GF-D8 (cell line): ENCODE results near the gene ALX4.

Experiments
- DNase-seq: peaks from one replicate; lab custom pipeline; 2025; lab: John Stamatoyannopoulos, UW

Gene ALX4

GRCh38 chr11:44267750-44268613 lies 42.0 kb downstream of the ALX4 start:
- DNase-seq, result no peak

- DNase-seq, result no peak
Measured at GRCh38 chr11:44267006-44267749, 42.8 kb downstream of the ALX4 start.

GRCh38 chr11:44266056-44266780 lies 43.7 kb downstream of the ALX4 start:
- no peak for DNase-seq

- DNase-seq, result no peak
Measured at GRCh38 chr11:44264761-44265160, 45.2 kb downstream of the ALX4 start.

GRCh38 chr11:44264438-44264749 lies 45.5 kb downstream of the ALX4 start:
- no peak for DNase-seq

- DNase-seq, result no peak
Measured at GRCh38 chr11:44263738-44264437, 46.1 kb downstream of the ALX4 start.

GRCh38 chr11:44261800-44262591 lies 47.9 kb downstream of the ALX4 start:
- DNase-seq, result no peak

GRCh38 chr11:44260081-44260480 lies 49.9 kb downstream of the ALX4 start:
- no peak for DNase-seq

- DNase-seq, result no peak
Measured at GRCh38 chr11:44258839-44259420, 51.0 kb downstream of the ALX4 start.

GRCh38 chr11:44258190-44258489 lies 51.8 kb downstream of the ALX4 start:
- DNase-seq, result no peak

GRCh38 chr11:44257338-44258189 lies 52.4 kb downstream of the ALX4 start:
- no peak for DNase-seq

GRCh38 chr11:44256673-44257291 lies 53.2 kb downstream of the ALX4 start:
- DNase-seq, result no peak

GRCh38 chr11:44255406-44256071 lies 54.4 kb downstream of the ALX4 start:
- no peak for DNase-seq

GRCh38 chr11:44252999-44253602 lies 56.8 kb downstream of the ALX4 start:
- no peak for DNase-seq

- DNase-seq, result no peak
Measured at GRCh38 chr11:44250421-44250820, 59.5 kb downstream of the ALX4 start.

GRCh38 chr11:44248109-44248508 lies 61.8 kb downstream of the ALX4 start:
- no peak for DNase-seq

- no peak for DNase-seq
Measured at GRCh38 chr11:44247508-44247907, 62.4 kb downstream of the ALX4 start.

GRCh38 chr11:44246726-44247125 lies 63.2 kb downstream of the ALX4 start:
- DNase-seq, result no peak
